GM04504 (cell line): ENCODE data around the gene CST9L.

Experiments used
- DNase-seq: peaks from one replicate; pipeline ENCODE4 v3.0.0-alpha.2; 2012; ENCODE audit warnings: low read depth

The CST9L gene

DNA sequence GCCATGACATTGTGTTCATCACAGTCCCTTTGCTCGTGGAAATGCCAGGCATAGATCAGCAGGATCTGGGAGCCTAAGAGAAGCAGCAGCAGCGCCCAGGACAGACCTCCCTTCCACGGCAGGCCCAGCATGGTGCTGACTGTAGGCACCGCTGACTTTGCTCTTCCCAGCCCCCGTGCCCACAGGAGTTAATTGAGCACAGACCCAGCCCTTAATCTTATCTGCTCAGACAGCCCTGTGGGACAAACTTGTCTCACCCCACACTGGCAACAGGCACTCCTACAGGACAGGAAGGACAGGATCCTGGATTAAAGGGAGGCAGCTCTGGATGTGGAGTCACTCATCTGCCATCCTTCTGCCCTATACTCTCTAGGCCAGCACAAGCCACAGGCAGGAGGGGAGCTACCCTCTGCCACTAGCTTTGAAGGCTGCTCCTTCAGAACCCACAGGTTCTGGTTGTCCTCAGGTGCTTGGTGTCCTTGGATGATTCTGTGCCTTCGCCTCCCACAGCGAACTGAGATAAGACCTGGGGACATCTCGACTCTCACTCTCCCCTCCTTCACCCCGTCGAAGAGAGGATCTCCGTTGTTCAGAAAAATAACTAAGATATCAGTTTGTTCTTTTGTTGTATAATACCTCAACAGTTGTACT, at the start of gene CST9L:
Gene CST9L (minus strand): TSS at position 165 of the 651 bp plus-strand sequence. CDS start 34 bp downstream, at position 131.
- no peak for DNase-seq

GRCh38 chr20:23614163-23614562, 45.9 kb upstream of the CST9L start:
- no peak for DNase-seq

DNA sequence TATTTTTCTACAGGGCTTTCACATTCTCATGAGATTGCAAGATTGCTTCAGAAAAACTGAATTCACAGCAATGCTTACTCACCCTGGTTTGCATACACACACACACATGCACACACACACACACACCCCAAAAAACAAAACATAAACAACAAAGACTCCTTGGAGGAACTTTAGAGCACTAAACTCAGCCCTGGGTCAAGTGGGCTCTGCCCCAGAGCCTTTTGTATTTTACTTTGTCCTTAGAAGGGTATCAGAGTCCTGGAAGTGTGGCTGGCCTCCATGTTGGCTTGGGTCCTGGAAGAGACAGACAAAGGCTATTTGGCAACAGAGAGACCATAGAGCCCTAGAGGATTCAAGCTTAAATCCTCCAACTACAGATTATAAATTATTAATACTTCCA, 45.4 kb upstream of the CST9L start:
- no peak for DNase-seq

DNA sequence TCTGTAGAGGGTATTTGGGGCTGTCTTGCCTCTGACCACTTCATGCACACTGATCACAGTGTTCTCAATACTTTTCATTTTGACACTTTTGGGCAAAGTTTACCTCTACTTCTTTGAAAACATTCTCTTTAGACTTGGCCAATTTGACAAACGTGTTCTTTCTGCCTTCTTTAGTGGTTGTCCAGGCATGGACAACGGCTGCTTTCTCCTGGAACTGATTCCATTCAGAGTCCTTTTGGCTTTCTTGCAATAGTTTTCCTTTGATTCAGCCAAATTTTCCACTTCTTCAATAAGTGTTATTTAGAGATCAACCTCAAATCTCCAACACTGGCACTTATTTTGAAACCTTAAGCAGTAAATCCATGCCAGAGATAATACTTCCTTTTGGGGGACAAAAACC, 44.1 kb upstream of the CST9L start:
- DNase-seq = no peak

DNA sequence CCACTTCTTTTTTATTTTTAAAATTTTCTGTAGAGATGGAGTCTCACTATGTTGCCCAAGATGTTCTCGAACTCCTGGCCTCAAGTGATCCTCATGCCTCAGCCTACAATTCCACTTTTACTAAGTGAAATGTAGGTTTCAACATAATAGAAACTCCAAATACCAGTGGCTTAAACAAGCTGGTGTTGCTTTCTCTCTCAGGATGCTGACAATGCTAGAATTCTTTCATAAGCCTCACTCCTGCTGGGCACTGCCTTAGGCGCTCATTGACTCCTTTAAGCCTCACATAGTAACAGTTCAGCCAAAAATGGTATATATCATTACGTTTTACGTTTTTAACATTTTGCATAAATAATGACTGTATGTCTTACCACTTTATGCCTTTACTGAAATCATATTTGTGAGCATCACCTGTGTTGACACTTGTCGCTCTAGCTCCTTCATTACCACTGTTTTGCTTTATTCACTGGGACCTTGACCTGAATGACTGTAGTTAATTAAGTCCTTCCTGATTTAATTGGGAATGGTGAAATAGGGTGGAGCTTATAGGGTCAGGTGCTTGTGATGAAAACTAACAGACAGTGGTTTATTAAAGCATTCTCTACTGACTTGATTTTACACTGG, 41.3 kb upstream of the CST9L start:
- no peak for DNase-seq

- no peak for DNase-seq
Measured at GRCh38 chr20:23608251-23608846, 40.1 kb upstream of the CST9L start.

DNA sequence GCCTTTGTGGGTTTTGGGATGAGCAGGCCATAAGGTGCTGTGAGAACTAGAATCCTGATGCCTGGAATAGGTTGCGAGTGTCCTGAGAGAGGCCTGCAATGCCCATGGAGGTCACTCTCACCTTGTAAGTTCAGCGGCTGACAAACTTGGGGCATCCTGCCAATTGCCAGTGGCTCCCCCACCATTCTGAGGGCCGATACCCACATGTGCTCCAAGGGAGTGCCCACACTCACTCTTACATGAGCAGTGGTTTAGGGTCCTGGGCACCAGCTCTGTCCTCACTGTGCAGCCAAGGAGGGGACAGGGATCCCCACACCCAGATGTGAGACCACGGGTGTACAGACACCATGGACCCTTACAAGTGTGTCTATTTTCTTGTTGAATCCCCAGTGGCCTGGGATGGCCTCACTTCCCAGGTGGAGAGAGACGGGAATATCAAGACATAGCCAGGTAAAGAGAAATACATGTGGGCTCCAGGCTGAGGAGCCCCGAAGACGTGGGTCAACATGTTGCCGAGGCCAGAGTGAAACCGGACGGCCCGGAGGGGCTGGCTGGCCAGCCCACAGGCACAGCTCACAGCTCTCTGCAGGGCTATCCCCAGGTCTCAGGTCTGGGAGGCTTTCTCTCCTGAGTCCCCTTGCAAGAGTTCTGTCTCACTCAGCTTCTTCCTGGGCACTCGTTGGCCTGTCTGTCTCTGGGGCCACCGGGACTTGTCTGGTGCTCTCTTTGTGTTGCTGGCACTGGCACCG, 39.4 kb upstream of the CST9L start:
- no peak for DNase-seq

- DNase-seq = peak; percentile 40
Measured at GRCh38 chr20:23606652-23607049, 38.4 kb upstream of the CST9L start.

- DNase-seq = no peak
Measured at GRCh38 chr20:23605867-23606651, 37.8 kb upstream of the CST9L start, which contains the start of gene CST9. Gene CST9, minus strand, starts transcription at chr20:23605917. Its CDS starts 53 bp downstream, at chr20:23605864.

DNA sequence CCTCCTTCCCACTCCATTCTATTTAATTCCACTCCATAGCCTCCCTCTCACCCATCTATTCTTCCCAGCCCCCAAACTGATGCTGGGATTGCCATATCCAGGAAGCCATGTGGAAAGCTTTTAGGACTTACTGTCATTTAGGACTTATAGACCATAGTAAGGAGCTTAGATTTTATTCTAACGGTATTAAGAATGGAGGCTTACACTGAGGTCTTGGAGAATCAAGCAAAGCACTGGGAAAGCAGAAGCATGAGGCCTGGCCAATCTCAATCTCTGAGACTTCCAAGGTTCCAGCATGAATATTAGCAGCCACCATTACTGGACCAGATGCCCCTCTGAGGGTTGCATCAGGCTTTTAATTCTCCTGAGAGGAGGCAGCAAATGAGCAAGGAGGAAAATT, 36.0 kb upstream of the CST9L start:
- no peak for DNase-seq

- DNase-seq = no peak
Measured at GRCh38 chr20:23603321-23603720, 35.0 kb upstream of the CST9L start.

- no peak for DNase-seq
Measured at GRCh38 chr20:23602699-23603098, 34.4 kb upstream of the CST9L start.

- no peak for DNase-seq
Measured at GRCh38 chr20:23602241-23602640, 34.0 kb upstream of the CST9L start.

GRCh38 chr20:23601715-23602114, 33.4 kb upstream of the CST9L start:
- DNase-seq = no peak

- no peak for DNase-seq
Measured at GRCh38 chr20:23598481-23598880, 30.2 kb upstream of the CST9L start.

DNA sequence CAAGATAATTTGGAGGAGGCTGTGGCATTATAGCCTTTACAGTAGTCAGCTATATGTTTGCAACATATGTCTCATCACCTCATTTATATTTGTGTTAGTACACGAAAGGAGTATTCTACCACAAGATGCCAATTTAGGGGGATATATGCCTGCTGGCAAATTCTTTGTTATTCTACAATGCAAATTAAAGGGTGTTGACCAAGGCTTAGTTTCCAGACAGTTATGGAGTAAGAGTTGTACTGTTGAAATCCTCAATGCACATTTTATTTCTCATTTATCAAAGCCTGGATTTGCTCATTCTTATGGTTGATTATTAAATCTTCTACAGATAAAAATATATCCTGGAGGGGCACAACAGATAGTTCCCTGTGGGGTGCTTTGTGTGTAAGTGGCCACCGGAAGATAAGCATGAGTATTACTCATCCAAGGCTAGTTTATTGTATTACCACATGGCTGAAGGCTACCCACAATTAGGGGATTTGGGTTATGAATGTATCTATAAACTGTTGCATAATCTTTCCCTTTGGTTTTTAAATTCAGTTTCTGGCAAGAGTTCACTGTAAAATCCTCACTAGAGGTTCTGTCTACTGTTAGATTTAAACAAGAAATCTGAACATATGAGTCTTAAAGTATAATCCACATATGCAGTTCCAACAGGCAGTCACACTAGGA, 28.4 kb upstream of the CST9L start:
- DNase-seq = no peak

GRCh38 chr20:23595941-23596340, 27.7 kb upstream of the CST9L start:
- DNase-seq = no peak

- no peak for DNase-seq
Measured at GRCh38 chr20:23588434-23589403, 20.4 kb upstream of the CST9L start.

DNA sequence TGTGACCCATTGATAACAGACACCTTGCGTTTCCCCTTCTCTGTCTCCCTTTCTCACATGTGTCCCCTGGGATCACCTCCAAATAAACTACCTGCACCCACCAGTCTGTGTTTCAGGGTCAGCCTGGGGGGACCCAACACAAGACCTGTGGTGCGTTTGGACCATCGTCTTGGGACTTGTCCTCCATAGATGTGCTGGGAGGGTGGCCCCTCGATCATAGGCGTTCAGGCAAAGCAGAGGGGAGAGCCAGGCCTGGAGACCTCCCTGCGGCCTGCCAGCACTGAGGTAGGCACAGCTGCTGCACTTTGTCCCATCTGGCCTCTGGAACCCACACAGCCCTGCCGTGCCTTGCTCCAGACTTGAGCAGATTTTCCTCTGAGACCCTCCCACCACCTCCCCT, 19.3 kb upstream of the CST9L start:
- no peak for DNase-seq
